T-helper 1 cell treated with Interleukin-12 subunit alpha and Interleukin-12 subunit beta and Interleukin-4 antibody, amounts not matched to agents 30 μg/mL and 1 μg/mL, for 36 hours (primary cell): ENCODE results near the gene ANXA1.

Source experiments
- H3K27ac Mint-ChIP-seq: one replicate; pipeline ENCODE4 v1.8.0; 2021; ENCODE audit warnings: mild to moderate bottlenecking, mixed read lengths
- H3K27me3 Mint-ChIP-seq: one replicate; pipeline ENCODE4 v1.8.0; 2021; ENCODE audit warnings: low read depth, mixed read lengths
- H3K36me3 Mint-ChIP-seq: one replicate; pipeline ENCODE4 v1.8.0; 2021; ENCODE audit warnings: low read depth, mixed read lengths
- H3K4me1 Mint-ChIP-seq: one replicate; pipeline ENCODE4 v1.8.0; 2021; ENCODE audit warnings: low read depth, mixed read lengths
- H3K4me3 Mint-ChIP-seq: one replicate; pipeline ENCODE4 v1.8.0; 2021; ENCODE audit warnings: mild to moderate bottlenecking, moderate library complexity, mixed read lengths
- H3K9me3 Mint-ChIP-seq: one replicate; pipeline ENCODE4 v1.8.0; 2021; ENCODE audit warnings: mixed read lengths

ANXA1 gene

GRCh38 chr9:73153793-73154227 is 2.1 kb downstream of the ANXA1 start:
- no peaks in the 10 kb centered on the region for H3K9me3 Mint-ChIP-seq
- H3K27ac Mint-ChIP-seq = peak overlapping the region; percentile 89
- peak overlapping the region; percentile 94 for H3K4me3 Mint-ChIP-seq
- H3K4me1 Mint-ChIP-seq = peaks cover 71% of the 10 kb centered on the region
- H3K36me3 Mint-ChIP-seq = peaks cover 18% of the 10 kb centered on the region
- H3K27me3 Mint-ChIP-seq = no peaks in the 10 kb centered on the region

- peak overlapping the region; percentile 89 for H3K27ac Mint-ChIP-seq
- no peaks in the 10 kb centered on the region for H3K9me3 Mint-ChIP-seq
- H3K36me3 Mint-ChIP-seq = peaks cover 22% of the 10 kb centered on the region
- no peaks in the 10 kb centered on the region for H3K27me3 Mint-ChIP-seq
- H3K4me1 Mint-ChIP-seq = peaks cover 70% of the 10 kb centered on the region
- H3K4me3 Mint-ChIP-seq = peak overlapping the region; percentile 94
These were observed 2.6 kb downstream of the ANXA1 start for GRCh38 chr9:73154271-73154670.

GRCh38 chr9:73154722-73155121 is 3.1 kb downstream of the ANXA1 start:
- Mint-ChIP-seq H3K27ac (peak overlapping the region; percentile 89), H3K4me3 (peak overlapping the region; percentile 94), H3K27me3 (no peaks in the 10 kb centered on the region), H3K9me3 (no peaks in the 10 kb centered on the region), H3K4me1 (peaks cover 65% of the 10 kb centered on the region), H3K36me3 (peaks cover 24% of the 10 kb centered on the region)

- no peaks in the 10 kb centered on the region for H3K9me3 Mint-ChIP-seq
- H3K4me3 Mint-ChIP-seq = peak overlapping the region; percentile 94
- H3K4me1 Mint-ChIP-seq = peaks cover 62% of the 10 kb centered on the region
- H3K27me3 Mint-ChIP-seq = no peaks in the 10 kb centered on the region
- H3K27ac Mint-ChIP-seq = peak overlapping the region; percentile 89
- peaks cover 29% of the 10 kb centered on the region for H3K36me3 Mint-ChIP-seq
These were observed 3.7 kb downstream of the ANXA1 start for GRCh38 chr9:73155377-73155776.

GRCh38 chr9:73155968-73156864 is 4.6 kb downstream of the ANXA1 start:
- no peaks in the 10 kb centered on the region for H3K27me3 Mint-ChIP-seq
- H3K36me3 Mint-ChIP-seq = peaks cover 35% of the 10 kb centered on the region
- H3K4me3 Mint-ChIP-seq = peak overlapping the region; percentile 31
- peaks cover 57% of the 10 kb centered on the region for H3K4me1 Mint-ChIP-seq
- H3K9me3 Mint-ChIP-seq = no peaks in the 10 kb centered on the region
- no peak overlapping the region for H3K27ac Mint-ChIP-seq

- H3K36me3 Mint-ChIP-seq = peaks cover 37% of the 10 kb centered on the region
- H3K4me3 Mint-ChIP-seq = no peak overlapping the region
- peaks cover 53% of the 10 kb centered on the region for H3K4me1 Mint-ChIP-seq
- H3K9me3 Mint-ChIP-seq = no peaks in the 10 kb centered on the region
- H3K27ac Mint-ChIP-seq = no peak overlapping the region
- H3K27me3 Mint-ChIP-seq = no peaks in the 10 kb centered on the region
These were observed 5.2 kb downstream of the ANXA1 start for GRCh38 chr9:73156865-73157187.

- Mint-ChIP-seq H3K27me3 (no peaks in the 10 kb centered on the region), H3K27ac (peak overlapping the region; percentile 43), H3K9me3 (no peaks in the 10 kb centered on the region), H3K36me3 (peaks cover 41% of the 10 kb centered on the region), H3K4me1 (peaks cover 48% of the 10 kb centered on the region), H3K4me3 (peak overlapping the region; percentile 21)
These were observed 6.1 kb downstream of the ANXA1 start for GRCh38 chr9:73157811-73158210.

- Mint-ChIP-seq H3K27ac (no peak overlapping the region), H3K9me3 (no peaks in the 10 kb centered on the region), H3K4me3 (no peak overlapping the region)
These were observed 7.1 kb downstream of the ANXA1 start for GRCh38 chr9:73158723-73159122.

GRCh38 chr9:73160868-73161267 is 9.2 kb downstream of the ANXA1 start:
- H3K9me3 Mint-ChIP-seq = no peaks in the 10 kb centered on the region
- peaks cover 25% of the 10 kb centered on the region for H3K4me1 Mint-ChIP-seq
- no peak overlapping the region for H3K27ac Mint-ChIP-seq

More at GRCh38 chr9:73158723-73159122, 7.1 kb downstream of the ANXA1 start:
- Mint-ChIP-seq H3K4me1 (peaks cover 43% of the 10 kb centered on the region), H3K36me3 (peaks cover 48% of the 10 kb centered on the region), H3K27me3 (no peaks in the 10 kb centered on the region)

GRCh38 chr9:73162987-73163768 is 11.5 kb downstream of the ANXA1 start:
- H3K27ac Mint-ChIP-seq = no peak overlapping the region
- no peak overlapping the region for H3K4me3 Mint-ChIP-seq
- no peaks in the 10 kb centered on the region for H3K27me3 Mint-ChIP-seq

More at GRCh38 chr9:73160868-73161267, 9.2 kb downstream of the ANXA1 start:
- no peak overlapping the region for H3K4me3 Mint-ChIP-seq
- no peaks in the 10 kb centered on the region for H3K27me3 Mint-ChIP-seq
- peaks cover 53% of the 10 kb centered on the region for H3K36me3 Mint-ChIP-seq

GRCh38 chr9:73165911-73166310 is 14.2 kb downstream of the ANXA1 start:
- H3K4me1 Mint-ChIP-seq = peaks cover 8% of the 10 kb centered on the region
- no peaks in the 10 kb centered on the region for H3K27me3 Mint-ChIP-seq
- no peak overlapping the region for H3K27ac Mint-ChIP-seq
- peaks cover 53% of the 10 kb centered on the region for H3K36me3 Mint-ChIP-seq
- no peak overlapping the region for H3K4me3 Mint-ChIP-seq
- H3K9me3 Mint-ChIP-seq = no peaks in the 10 kb centered on the region

More at GRCh38 chr9:73162987-73163768, 11.5 kb downstream of the ANXA1 start:
- peaks cover 15% of the 10 kb centered on the region for H3K4me1 Mint-ChIP-seq
- no peaks in the 10 kb centered on the region for H3K9me3 Mint-ChIP-seq
- H3K36me3 Mint-ChIP-seq = peaks cover 64% of the 10 kb centered on the region

GRCh38 chr9:73166468-73166867 is 14.8 kb downstream of the ANXA1 start:
- Mint-ChIP-seq H3K4me3 (no peak overlapping the region), H3K27me3 (no peaks in the 10 kb centered on the region), H3K4me1 (peaks cover 8% of the 10 kb centered on the region), H3K9me3 (no peaks in the 10 kb centered on the region), H3K27ac (no peak overlapping the region), H3K36me3 (peaks cover 55% of the 10 kb centered on the region)

- H3K4me1 Mint-ChIP-seq = peaks cover 7% of the 10 kb centered on the region
- H3K9me3 Mint-ChIP-seq = no peaks in the 10 kb centered on the region
- H3K36me3 Mint-ChIP-seq = peaks cover 50% of the 10 kb centered on the region
- H3K27me3 Mint-ChIP-seq = no peaks in the 10 kb centered on the region
- no peak overlapping the region for H3K4me3 Mint-ChIP-seq
- H3K27ac Mint-ChIP-seq = no peak overlapping the region
These were observed 15.9 kb downstream of the ANXA1 start for GRCh38 chr9:73167614-73168013.

GRCh38 chr9:73168298-73168934 is 16.8 kb downstream of the ANXA1 start:
- no peak overlapping the region for H3K4me3 Mint-ChIP-seq
- no peaks in the 10 kb centered on the region for H3K27me3 Mint-ChIP-seq
- peaks cover 7% of the 10 kb centered on the region for H3K4me1 Mint-ChIP-seq
- H3K27ac Mint-ChIP-seq = no peak overlapping the region
- no peaks in the 10 kb centered on the region for H3K9me3 Mint-ChIP-seq
- H3K36me3 Mint-ChIP-seq = peaks cover 49% of the 10 kb centered on the region
